ENCODE data around the gene HCST.
A peak's percentile ranks its signal among the peaks of the same experiment; 100 is the strongest.

Gene HCST

DNA sequence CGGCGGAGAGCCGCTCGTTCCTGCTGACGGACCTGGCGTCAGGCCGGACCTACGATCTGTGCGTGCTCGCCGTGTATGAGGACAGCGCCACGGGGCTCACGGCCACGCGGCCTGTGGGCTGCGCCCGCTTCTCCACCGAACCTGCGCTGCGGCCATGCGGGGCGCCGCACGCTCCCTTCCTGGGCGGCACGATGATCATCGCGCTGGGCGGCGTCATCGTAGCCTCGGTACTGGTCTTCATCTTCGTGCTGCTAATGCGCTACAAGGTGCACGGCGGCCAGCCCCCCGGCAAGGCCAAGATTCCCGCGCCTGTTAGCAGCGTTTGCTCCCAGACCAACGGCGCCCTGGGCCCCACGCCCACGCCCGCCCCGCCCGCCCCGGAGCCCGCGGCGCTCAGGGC is 42.2 kb downstream of the HCST start (continued):
- TF ChIP-seq ZNF565 (CRISPR knock-in tag; conservative IDR thresholded peaks at IDR 0.05; ENCODE audit: low read depth) (no peak), ZC3H10 (CRISPR knock-in tag; IDR thresholded peaks at IDR 0.05) (no peak)

DNA sequence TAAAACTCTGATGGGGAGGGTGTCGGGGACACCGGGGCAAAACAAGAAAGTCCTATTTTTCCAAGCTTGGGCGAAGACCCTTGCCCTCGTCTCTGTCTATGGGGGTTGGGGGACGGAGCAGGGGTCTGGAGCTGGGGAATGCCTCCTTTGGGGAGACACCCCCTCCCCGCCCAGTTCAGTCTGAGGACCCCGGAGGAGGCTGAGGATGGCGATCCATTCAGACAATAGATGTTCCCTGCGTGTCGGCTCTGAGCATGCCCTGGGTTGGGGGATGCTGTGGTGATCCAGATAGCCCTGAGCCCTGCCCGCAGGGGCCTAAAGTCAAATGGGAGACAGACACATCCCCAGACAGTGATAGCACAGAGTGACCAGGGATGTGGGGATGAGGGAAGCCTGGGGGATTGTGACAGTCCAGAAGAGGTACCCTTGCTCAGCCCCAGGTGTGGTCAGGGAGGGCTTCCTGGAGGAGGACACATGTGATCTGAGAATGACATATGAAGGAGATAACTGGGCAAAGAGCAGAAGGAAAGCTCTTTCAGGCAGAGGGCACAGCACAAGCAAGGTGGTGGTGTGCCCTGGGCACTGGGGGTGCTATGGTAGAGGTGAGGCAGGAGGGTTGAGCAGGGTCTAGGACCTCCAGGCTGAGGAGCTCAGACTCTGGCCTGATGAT is 42.9 kb downstream of the HCST start:
- ATAC-seq, result no peak

DNA sequence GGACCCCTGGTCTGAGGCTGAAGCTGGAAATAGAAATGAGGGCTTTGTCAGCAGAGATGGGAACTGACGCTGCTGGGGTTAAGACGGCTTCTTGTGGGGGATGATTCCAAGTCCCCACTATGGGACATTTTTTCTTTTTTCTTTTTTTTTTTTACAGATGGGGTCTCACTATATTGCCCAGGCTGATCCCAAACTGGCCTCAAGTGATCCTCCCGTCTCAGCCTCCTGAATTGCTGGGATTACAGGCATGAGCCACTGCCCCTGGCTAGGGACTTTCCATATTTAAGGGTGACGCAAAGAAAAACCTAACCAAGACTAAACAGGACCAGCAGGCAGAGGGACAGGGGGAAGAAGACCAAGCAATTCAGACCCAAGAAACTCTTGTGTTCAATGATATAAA is 43.9 kb downstream of the HCST start:
- no peak for ATAC-seq
- no peak for TF ChIP-seq RARB (CRISPR knock-in tag; IDR thresholded peaks at IDR 0.05)
- TF ChIP-seq PPARA (CRISPR knock-in tag; IDR thresholded peaks at IDR 0.05; ENCODE audit: borderline replicate concordance), result no peak
- TF ChIP-seq, protein P1, sequence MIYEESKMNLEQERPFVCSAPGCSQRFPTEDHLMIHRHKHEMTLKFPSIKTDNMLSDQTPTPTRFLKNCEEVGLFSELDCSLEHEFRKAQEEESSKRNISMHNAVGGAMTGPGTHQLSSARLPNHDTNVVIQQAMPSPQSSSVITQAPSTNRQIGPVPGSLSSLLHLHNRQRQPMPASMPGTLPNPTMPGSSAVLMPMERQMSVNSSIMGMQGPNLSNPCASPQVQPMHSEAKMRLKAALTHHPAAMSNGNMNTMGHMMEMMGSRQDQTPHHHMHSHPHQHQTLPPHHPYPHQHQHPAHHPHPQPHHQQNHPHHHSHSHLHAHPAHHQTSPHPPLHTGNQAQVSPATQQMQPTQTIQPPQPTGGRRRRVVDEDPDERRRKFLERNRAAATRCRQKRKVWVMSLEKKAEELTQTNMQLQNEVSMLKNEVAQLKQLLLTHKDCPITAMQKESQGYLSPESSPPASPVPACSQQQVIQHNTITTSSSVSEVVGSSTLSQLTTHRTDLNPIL (CRISPR knock-in tag; IDR thresholded peaks at IDR 0.05; ENCODE audit: low read depth), result no peak
- no peak for TF ChIP-seq TOX (CRISPR knock-in tag; IDR thresholded peaks at IDR 0.05; ENCODE audit: borderline replicate concordance)
- no peak for TF ChIP-seq ZFP30 (CRISPR knock-in tag; IDR thresholded peaks at IDR 0.05)
- no peak for TF ChIP-seq ZFP3 (CRISPR knock-in tag; IDR thresholded peaks at IDR 0.05)
- no peak for TF ChIP-seq GLIS3 (CRISPR knock-in tag; IDR thresholded peaks at IDR 0.05)
- TF ChIP-seq ZNF70 (CRISPR knock-in tag; IDR thresholded peaks at IDR 0.05), result no peak
- TF ChIP-seq, protein P2, sequence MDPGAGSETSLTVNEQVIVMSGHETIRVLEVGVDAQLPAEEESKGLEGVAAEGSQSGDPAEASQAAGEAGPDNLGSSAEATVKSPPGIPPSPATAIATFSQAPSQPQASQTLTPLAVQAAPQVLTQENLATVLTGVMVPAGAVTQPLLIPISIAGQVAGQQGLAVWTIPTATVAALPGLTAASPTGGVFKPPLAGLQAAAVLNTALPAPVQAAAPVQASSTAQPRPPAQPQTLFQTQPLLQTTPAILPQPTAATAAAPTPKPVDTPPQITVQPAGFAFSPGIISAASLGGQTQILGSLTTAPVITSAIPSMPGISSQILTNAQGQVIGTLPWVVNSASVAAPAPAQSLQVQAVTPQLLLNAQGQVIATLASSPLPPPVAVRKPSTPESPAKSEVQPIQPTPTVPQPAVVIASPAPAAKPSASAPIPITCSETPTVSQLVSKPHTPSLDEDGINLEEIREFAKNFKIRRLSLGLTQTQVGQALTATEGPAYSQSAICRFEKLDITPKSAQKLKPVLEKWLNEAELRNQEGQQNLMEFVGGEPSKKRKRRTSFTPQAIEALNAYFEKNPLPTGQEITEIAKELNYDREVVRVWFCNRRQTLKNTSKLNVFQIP (CRISPR knock-in tag; IDR thresholded peaks at IDR 0.05; ENCODE audit: borderline replicate concordance, low read depth), result no peak
- TF ChIP-seq, protein P3, sequence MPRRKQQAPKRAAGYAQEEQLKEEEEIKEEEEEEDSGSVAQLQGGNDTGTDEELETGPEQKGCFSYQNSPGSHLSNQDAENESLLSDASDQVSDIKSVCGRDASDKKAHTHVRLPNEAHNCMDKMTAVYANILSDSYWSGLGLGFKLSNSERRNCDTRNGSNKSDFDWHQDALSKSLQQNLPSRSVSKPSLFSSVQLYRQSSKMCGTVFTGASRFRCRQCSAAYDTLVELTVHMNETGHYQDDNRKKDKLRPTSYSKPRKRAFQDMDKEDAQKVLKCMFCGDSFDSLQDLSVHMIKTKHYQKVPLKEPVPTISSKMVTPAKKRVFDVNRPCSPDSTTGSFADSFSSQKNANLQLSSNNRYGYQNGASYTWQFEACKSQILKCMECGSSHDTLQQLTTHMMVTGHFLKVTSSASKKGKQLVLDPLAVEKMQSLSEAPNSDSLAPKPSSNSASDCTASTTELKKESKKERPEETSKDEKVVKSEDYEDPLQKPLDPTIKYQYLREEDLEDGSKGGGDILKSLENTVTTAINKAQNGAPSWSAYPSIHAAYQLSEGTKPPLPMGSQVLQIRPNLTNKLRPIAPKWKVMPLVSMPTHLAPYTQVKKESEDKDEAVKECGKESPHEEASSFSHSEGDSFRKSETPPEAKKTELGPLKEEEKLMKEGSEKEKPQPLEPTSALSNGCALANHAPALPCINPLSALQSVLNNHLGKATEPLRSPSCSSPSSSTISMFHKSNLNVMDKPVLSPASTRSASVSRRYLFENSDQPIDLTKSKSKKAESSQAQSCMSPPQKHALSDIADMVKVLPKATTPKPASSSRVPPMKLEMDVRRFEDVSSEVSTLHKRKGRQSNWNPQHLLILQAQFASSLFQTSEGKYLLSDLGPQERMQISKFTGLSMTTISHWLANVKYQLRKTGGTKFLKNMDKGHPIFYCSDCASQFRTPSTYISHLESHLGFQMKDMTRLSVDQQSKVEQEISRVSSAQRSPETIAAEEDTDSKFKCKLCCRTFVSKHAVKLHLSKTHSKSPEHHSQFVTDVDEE (CRISPR knock-in tag; IDR thresholded peaks at IDR 0.05), result no peak
- TF ChIP-seq, protein P4, sequence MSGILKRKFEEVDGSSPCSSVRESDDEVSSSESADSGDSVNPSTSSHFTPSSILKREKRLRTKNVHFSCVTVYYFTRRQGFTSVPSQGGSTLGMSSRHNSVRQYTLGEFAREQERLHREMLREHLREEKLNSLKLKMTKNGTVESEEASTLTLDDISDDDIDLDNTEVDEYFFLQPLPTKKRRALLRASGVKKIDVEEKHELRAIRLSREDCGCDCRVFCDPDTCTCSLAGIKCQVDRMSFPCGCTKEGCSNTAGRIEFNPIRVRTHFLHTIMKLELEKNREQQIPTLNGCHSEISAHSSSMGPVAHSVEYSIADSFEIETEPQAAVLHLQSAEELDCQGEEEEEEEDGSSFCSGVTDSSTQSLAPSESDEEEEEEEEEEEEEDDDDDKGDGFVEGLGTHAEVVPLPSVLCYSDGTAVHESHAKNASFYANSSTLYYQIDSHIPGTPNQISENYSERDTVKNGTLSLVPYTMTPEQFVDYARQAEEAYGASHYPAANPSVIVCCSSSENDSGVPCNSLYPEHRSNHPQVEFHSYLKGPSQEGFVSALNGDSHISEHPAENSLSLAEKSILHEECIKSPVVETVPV (CRISPR knock-in tag; IDR thresholded peaks at IDR 0.05), result no peak

More for the DNA sequence above, 42.9 kb downstream of the HCST start:
- TF ChIP-seq ARNTL (CRISPR knock-in tag; IDR thresholded peaks at IDR 0.05; ENCODE audit: borderline replicate concordance, low read depth) (no peak), ZFP30 (CRISPR knock-in tag; IDR thresholded peaks at IDR 0.05) (no peak), ZFP3 (CRISPR knock-in tag; IDR thresholded peaks at IDR 0.05) (no peak), ESRRG (CRISPR knock-in tag; IDR thresholded peaks at IDR 0.05) (no peak), GLIS3 (CRISPR knock-in tag; IDR thresholded peaks at IDR 0.05) (no peak), OSR1 (CRISPR knock-in tag; IDR thresholded peaks at IDR 0.05) (no peak)
- TF ChIP-seq, protein P1 (CRISPR knock-in tag; IDR thresholded peaks at IDR 0.05; ENCODE audit: low read depth), result no peak

DNA sequence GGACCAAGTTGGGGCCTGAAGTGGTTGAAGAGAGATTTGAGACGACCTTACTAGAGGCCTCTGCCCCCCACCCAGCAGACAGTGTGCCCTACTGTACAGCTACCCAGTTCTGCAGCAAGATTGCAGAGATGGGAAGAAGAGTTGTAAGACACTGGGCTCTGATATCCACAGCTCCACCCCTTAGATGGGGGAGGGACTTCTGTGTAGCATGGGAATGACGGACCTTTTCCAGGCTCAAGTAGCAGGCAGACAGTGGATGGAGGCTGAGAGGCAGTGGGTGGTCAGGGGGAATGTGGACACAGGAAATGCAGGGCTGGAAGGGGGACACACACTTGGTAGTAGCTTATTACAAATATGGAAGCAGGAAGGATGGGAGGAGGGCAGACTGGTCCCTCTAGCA is 46.8 kb downstream of the HCST start:
- TF ChIP-seq ZFP3 (CRISPR knock-in tag; IDR thresholded peaks at IDR 0.05) (no peak), TCF4 (CRISPR knock-in tag; IDR thresholded peaks at IDR 0.05; ENCODE audit: borderline replicate concordance) (no peak), ISL1 (CRISPR knock-in tag; IDR thresholded peaks at IDR 0.05) (no peak), ZNF8 (CRISPR knock-in tag; IDR thresholded peaks at IDR 0.05) (no peak), ZC3H10 (CRISPR knock-in tag; IDR thresholded peaks at IDR 0.05) (no peak), CSDC2 (CRISPR knock-in tag; IDR thresholded peaks at IDR 0.05) (no peak), RARB (CRISPR knock-in tag; IDR thresholded peaks at IDR 0.05) (no peak)
- TF ChIP-seq, protein P2 (CRISPR knock-in tag; IDR thresholded peaks at IDR 0.05; ENCODE audit: borderline replicate concordance, low read depth), result no peak
- TF ChIP-seq, protein P1 (CRISPR knock-in tag; IDR thresholded peaks at IDR 0.05; ENCODE audit: low read depth), result no peak
- peak; percentile 11; the same call in 1 of the 3 replicates for ATAC-seq
